Small intestine (tissue), 7 donors: ENCODE results near the gene SMAD3. TPM values are rescaled to one million over a fixed set of nuclear protein-coding genes. Genes with fewer than 3 reads are reported as not detected.
A peak's percentile ranks its signal among the peaks of the same experiment; 100 is the strongest.
"Not testable (repeated sequence)": the region's sequence is repeated elsewhere in the genome, so short reads cannot be mapped to it uniquely, and the experiment has no call there.

ENCODE experiments used
- DNase-seq, 2 donors: peaks; one replicate each; pipeline versions ENCODE4 v3.0.0 to v3.0.0-alpha.2; 2013
- FAIRE-seq: peaks from 2 replicates; lab custom pipeline; 2012; peaks lifted over from hg19 to GRCh38; lab: Jason Lieb, UNC
- H3K27ac ChIP-seq, 3 donors: one replicate each; pipeline ENCODE4 v1.5.1; 2013; ENCODE audit warnings: low read length in 2 of 3, mild to moderate bottlenecking in 2 of 3, control low read depth in 1 of 3, inconsistent platforms in 1 of 3, low read depth in 1 of 3, moderate library complexity in 1 of 3
- H3K27me3 ChIP-seq, 3 donors: one replicate each; pipeline ENCODE4 v1.6.1; 2013; ENCODE audit warnings: low read length in 3 of 3, inconsistent platforms in 1 of 3; ENCODE audit not compliant: control insufficient read depth in 3 of 3, insufficient read depth in 3 of 3
- H3K36me3 ChIP-seq, 3 donors: one replicate each; pipeline ENCODE4 v1.6.1; 2013; ENCODE audit warnings: low read length in 3 of 3, inconsistent platforms in 1 of 3, low read depth in 1 of 3, mild to moderate bottlenecking in 1 of 3, moderate library complexity in 1 of 3; ENCODE audit not compliant: control insufficient read depth in 3 of 3, insufficient read depth in 2 of 3
- H3K4me1 ChIP-seq, 3 donors: one replicate each; pipeline ENCODE4 v1.6.1; 2013; ENCODE audit warnings: low read length in 2 of 3, inconsistent platforms in 1 of 3, low read depth in 1 of 3, mild to moderate bottlenecking in 1 of 3, moderate library complexity in 1 of 3; ENCODE audit not compliant: control insufficient read depth in 3 of 3, insufficient read depth in 2 of 3
- H3K4me3 ChIP-seq, 3 donors: one replicate each; pipeline ENCODE4 v1.5.1; 2013; ENCODE audit warnings: low read length in 3 of 3, control low read depth in 1 of 3, inconsistent platforms in 1 of 3, low read depth in 1 of 3, mild to moderate bottlenecking in 1 of 3, moderate library complexity in 1 of 3
- H3K9me3 ChIP-seq, 2 donors: one replicate each; pipeline ENCODE4 v1.6.1; 2013; ENCODE audit warnings: low read depth in 1 of 2, low read length in 1 of 2; ENCODE audit not compliant: control insufficient read depth in 2 of 2, insufficient read depth in 1 of 2
- WGBS, 3 donors: extraction: QIAGEN DNeasy Blood & Tissue Kit; methylation state at CpG; one replicate each; pipeline ENCODE4 v1.1.7; 2013; 5-methylcytosine and 5-hydroxymethylcytosine counted together
- polyA plus RNA-seq, 4 donors: library from polyadenylated mRNA; stranded (reverse) in 3 of 4; unstranded in 1 of 4; fragments of 200-250 nt in 3 of 4; fragments of 120-200 nt in 1 of 4; gene quantifications; one replicate each; pipeline versions ENCODE4 v1.2.1 to v1.2.3, GENCODE V29; 2013
- donor health status: healthy with polysubstance abuse.
- donor health status: control.
- donor health status: control.
- donor health status: Bipolar disorder and iron deficiency.
- donor health status: healthy.

Gene SMAD3
- polyA plus RNA-seq, 4 donors: 11.6 to 33.2 (median 14.6) TPM

DNA sequence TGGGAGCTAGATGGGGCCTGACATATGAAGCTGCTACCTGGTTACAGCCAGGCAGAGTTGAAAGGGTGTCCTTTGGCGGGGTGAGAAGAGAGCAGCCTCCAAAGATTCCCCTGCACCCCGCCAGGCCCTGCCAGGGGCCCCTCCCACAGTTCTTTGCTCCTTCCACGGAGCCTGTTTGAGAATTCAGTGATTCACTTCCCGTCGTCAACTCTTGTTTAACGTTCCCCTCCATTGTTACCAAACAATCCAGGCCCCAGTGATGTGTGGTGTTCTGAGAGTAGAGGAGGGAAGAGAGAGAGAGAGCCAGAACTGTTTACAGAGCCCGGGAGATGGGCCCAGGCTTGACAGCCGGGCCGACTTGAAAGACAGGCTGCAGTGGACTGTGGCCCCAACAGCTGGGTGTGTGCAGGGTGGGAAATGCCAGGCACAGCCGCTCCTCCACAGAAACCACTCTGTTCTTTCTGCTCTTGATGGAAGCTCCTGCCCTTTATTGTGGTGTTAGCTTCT, 81.5 kb downstream of the SMAD3 start:
- 12 to 27% (median 21%) methylated on average over 10 of the region's 10 CpGs for WGBS, 3 donors
- no peaks in the 10 kb centered on the region for H3K9me3 ChIP-seq
- no peak overlapping the region for H3K4me3 ChIP-seq
- FAIRE-seq (no peak), DNase-seq (peak; percentile 83 to 91)
- H3K4me1 ChIP-seq: peaks cover 12 to 65% (median 51%) of the 10 kb centered on the region in 3 donors
- H3K36me3 ChIP-seq: peaks cover 0 to 3% (median 0%) of the 10 kb centered on the region in 3 donors
- no peaks in the 10 kb centered on the region for H3K27me3 ChIP-seq
- H3K27ac ChIP-seq: peak overlapping the region; percentile 69 to 91 (median 75)

GRCh38 chr15:67147396-67147949, 82.1 kb downstream of the SMAD3 start:
- FAIRE-seq (no peak), DNase-seq (peak in 1 of 2 donors; percentile 35)
- whole genome bisulfite sequencing, 3 donors: 44 to 53% (median 51%) methylated on average over 7 of the region's 7 CpGs
- Histone ChIP-seq H3K9me3 (no peaks in the 10 kb centered on the region), H3K4me3 (no peak overlapping the region), H3K27ac (peak overlapping the region; percentile 69 to 91 (median 77)), H3K36me3 (peaks cover 0 to 5% (median 0%) of the 10 kb centered on the region in 3 donors), H3K4me1 (peaks cover 12 to 63% (median 47%) of the 10 kb centered on the region in 3 donors), H3K27me3 (no peaks in the 10 kb centered on the region)

DNA sequence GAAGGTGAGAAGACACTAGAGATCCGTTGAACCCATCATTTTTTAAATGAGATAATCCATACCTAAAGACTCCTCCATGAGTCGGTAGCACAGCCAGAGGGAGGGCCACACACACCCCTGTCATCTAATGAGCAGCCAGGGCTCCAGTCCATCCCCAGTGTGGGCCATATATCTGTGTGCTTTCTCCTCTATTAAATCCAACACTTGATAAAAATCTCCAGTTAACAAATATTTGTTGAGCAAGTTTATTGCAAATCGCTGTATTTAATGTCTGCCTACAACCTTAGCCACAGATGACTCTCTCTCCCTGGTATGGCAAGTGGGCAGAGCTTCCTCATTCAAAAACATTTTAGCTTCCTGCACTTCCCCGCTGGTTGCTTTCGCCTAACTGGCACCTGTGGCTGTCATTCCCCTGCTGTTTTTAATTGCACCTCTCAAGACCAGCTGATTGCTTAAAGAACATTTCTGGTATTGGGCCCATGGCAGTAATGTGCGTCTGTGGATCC, 82.8 kb downstream of the SMAD3 start:
- peaks cover 0 to 5% (median 0%) of the 10 kb centered on the region in 3 donors for H3K36me3 ChIP-seq
- H3K9me3 ChIP-seq: no peaks in the 10 kb centered on the region
- WGBS, 3 donors: 46 to 55% (median 50%) methylated on average over 6 of the region's 6 CpGs
- no peaks in the 10 kb centered on the region for H3K27me3 ChIP-seq
- peaks cover 12 to 58% (median 45%) of the 10 kb centered on the region in 3 donors for H3K4me1 ChIP-seq
- DNase-seq: no peak
- FAIRE-seq: no peak
- no peak overlapping the region for H3K4me3 ChIP-seq
- peak overlapping the region in 1 of 3 donors; percentile 91 for H3K27ac ChIP-seq

- 87 to 90% (median 89%) methylated on average over 6 of the region's 6 CpGs for WGBS, 3 donors
- FAIRE-seq (no peak), DNase-seq (no peak)
- Histone ChIP-seq H3K36me3 (peaks cover 0 to 10% (median 0%) of the 10 kb centered on the region in 3 donors), H3K27me3 (no peaks in the 10 kb centered on the region), H3K4me3 (no peak overlapping the region), H3K9me3 (no peaks in the 10 kb centered on the region), H3K27ac (peak overlapping the region in 2 of 3 donors; percentile 86 to 91), H3K4me1 (peaks cover 12 to 58% (median 45%) of the 10 kb centered on the region in 3 donors)
These were observed 83.8 kb downstream of the SMAD3 start for GRCh38 chr15:67149068-67149772.

DNA sequence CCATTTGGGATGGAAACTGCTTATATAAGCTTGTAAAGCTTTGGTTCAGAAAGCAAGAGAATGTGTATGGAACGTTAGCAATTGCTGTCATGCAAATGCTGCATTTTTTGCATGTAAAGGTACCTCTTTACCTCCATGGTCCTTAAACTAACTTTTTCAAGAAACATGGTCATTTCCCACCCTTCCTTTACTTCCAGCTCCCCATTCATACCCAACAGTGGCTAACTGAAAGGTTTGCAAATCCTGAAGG, 84.3 kb downstream of the SMAD3 start:
- WGBS, 3 donors: 56 to 75% (median 62%) methylated on average over 1 of the region's 1 CpG
- no peak for FAIRE-seq
- H3K4me1 ChIP-seq: peaks cover 12 to 55% (median 41%) of the 10 kb centered on the region in 3 donors

DNA sequence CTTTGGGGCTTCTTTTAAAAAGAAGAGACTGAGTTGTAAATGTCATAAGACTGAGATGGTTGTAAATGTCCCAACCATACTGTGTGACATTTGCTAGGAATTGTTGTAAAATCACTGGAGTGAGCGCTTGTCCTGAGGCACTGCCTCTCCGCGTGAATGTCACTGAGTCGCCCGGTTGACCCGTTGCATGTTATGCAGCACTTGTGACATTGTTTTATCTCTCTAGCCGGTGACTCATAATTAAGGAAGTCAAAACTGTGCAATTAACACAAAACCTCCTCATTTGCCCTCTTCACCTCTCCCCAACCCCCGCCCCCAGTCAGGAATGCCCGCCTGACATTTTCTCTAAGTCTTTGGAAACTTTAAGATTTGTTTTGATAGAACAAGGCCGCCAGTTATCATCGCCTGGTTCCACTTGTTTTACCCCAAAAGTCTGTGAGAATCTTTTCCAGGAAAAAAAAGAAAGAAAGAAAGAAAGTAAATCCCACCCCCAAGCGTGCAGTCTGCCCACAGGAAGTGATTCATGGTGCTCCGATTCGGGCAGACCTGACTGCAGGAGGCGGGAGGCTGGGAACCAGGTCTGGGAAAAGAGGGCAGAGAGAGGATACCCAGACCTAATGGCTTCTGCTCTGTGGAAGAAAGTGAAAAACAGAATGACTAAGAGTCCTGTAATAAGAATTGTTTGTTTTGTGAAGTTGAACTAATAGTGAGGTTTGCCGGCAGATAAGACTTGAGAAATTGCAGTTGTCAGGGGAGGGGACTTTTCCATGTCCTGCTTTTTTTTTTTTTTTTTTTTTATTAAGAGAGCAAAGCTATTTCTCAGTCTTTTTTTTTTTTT, 84.8 kb downstream of the SMAD3 start:
- WGBS, 3 donors: 22 to 44% (median 42%) methylated on average over 16 of the region's 16 CpGs
- Histone ChIP-seq H3K36me3 (peaks cover 0 to 10% (median 0%) of the 10 kb centered on the region in 3 donors), H3K27me3 (no peaks in the 10 kb centered on the region), H3K9me3 (no peaks in the 10 kb centered on the region), H3K4me3 (peak overlapping the region in 1 of 3 donors; percentile 21), H3K27ac (peak overlapping the region in 2 of 3 donors; percentile 86 to 91), H3K4me1 (peaks cover 12 to 55% (median 39%) of the 10 kb centered on the region in 3 donors)
- DNase-seq: peak; percentile 59 to 78
- no peak for FAIRE-seq

More for the DNA sequence above, 84.3 kb downstream of the SMAD3 start:
- no peak for DNase-seq
- Histone ChIP-seq H3K27me3 (no peaks in the 10 kb centered on the region), H3K9me3 (no peaks in the 10 kb centered on the region), H3K27ac (peak overlapping the region in 2 of 3 donors; percentile 86 to 91), H3K36me3 (peaks cover 0 to 10% (median 0%) of the 10 kb centered on the region in 3 donors), H3K4me3 (no peak overlapping the region)

GRCh38 chr15:67152429-67152828, 87.0 kb downstream of the SMAD3 start:
- H3K9me3 ChIP-seq: no peaks in the 10 kb centered on the region
- no peak overlapping the region for H3K4me3 ChIP-seq
- no peaks in the 10 kb centered on the region for H3K27me3 ChIP-seq
- 59 to 76% (median 69%) methylated on average over 1 of the region's 1 CpG for WGBS, 3 donors
- H3K27ac ChIP-seq: no peak overlapping the region
- peaks cover 8 to 34% (median 21%) of the 10 kb centered on the region in 3 donors for H3K4me1 ChIP-seq
- peaks cover 0 to 9% (median 0%) of the 10 kb centered on the region in 3 donors for H3K36me3 ChIP-seq
- DNase-seq: no peak
- no peak for FAIRE-seq

DNA sequence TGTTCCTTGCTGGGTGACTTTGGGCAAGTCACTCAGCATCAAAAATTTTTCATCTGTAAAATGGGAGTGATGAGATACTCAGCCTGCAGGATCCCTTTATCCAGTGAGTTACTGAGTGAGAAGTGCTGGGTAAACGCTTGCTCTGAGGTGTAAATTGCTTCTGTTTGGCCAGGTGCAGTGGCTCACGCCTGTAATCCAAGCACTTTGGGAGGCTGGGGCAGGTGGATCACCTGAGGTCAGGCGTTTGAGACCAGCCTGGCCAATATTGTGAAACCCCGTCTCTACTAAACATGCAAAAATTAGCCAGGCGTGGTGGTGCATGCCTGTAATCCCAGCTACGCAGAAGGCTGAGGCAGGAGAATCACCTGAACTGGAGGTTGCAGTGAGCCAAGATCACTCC, 87.6 kb downstream of the SMAD3 start:
- not testable (repeated sequence) for H3K27ac ChIP-seq, FAIRE-seq, DNase-seq, H3K4me3 ChIP-seq, H3K9me3 ChIP-seq, H3K27me3 ChIP-seq
- Histone ChIP-seq H3K36me3 (peaks cover 0 to 12% (median 0%) of the 10 kb centered on the region in 3 donors), H3K4me1 (peaks cover 6 to 28% (median 20%) of the 10 kb centered on the region in 3 donors)
- WGBS, 3 donors: 69 to 87% (median 74%) methylated on average over 6 of the region's 6 CpGs
